ENCODE measurements around the gene NXNL1. TPM values are rescaled to one million over a fixed set of nuclear protein-coding genes. Genes with fewer than 3 reads are reported as not detected.

NXNL1 gene
- total and polyA plus RNA-seq, 2 of the 13 experiments (the other 11 are each of a cell fraction or from before 2014, with no cell fraction given): not detected

GRCh38 chr19:17447704-17448130, 13.0 kb downstream of the NXNL1 start (continued):
- TF ChIP-seq, protein P1, sequence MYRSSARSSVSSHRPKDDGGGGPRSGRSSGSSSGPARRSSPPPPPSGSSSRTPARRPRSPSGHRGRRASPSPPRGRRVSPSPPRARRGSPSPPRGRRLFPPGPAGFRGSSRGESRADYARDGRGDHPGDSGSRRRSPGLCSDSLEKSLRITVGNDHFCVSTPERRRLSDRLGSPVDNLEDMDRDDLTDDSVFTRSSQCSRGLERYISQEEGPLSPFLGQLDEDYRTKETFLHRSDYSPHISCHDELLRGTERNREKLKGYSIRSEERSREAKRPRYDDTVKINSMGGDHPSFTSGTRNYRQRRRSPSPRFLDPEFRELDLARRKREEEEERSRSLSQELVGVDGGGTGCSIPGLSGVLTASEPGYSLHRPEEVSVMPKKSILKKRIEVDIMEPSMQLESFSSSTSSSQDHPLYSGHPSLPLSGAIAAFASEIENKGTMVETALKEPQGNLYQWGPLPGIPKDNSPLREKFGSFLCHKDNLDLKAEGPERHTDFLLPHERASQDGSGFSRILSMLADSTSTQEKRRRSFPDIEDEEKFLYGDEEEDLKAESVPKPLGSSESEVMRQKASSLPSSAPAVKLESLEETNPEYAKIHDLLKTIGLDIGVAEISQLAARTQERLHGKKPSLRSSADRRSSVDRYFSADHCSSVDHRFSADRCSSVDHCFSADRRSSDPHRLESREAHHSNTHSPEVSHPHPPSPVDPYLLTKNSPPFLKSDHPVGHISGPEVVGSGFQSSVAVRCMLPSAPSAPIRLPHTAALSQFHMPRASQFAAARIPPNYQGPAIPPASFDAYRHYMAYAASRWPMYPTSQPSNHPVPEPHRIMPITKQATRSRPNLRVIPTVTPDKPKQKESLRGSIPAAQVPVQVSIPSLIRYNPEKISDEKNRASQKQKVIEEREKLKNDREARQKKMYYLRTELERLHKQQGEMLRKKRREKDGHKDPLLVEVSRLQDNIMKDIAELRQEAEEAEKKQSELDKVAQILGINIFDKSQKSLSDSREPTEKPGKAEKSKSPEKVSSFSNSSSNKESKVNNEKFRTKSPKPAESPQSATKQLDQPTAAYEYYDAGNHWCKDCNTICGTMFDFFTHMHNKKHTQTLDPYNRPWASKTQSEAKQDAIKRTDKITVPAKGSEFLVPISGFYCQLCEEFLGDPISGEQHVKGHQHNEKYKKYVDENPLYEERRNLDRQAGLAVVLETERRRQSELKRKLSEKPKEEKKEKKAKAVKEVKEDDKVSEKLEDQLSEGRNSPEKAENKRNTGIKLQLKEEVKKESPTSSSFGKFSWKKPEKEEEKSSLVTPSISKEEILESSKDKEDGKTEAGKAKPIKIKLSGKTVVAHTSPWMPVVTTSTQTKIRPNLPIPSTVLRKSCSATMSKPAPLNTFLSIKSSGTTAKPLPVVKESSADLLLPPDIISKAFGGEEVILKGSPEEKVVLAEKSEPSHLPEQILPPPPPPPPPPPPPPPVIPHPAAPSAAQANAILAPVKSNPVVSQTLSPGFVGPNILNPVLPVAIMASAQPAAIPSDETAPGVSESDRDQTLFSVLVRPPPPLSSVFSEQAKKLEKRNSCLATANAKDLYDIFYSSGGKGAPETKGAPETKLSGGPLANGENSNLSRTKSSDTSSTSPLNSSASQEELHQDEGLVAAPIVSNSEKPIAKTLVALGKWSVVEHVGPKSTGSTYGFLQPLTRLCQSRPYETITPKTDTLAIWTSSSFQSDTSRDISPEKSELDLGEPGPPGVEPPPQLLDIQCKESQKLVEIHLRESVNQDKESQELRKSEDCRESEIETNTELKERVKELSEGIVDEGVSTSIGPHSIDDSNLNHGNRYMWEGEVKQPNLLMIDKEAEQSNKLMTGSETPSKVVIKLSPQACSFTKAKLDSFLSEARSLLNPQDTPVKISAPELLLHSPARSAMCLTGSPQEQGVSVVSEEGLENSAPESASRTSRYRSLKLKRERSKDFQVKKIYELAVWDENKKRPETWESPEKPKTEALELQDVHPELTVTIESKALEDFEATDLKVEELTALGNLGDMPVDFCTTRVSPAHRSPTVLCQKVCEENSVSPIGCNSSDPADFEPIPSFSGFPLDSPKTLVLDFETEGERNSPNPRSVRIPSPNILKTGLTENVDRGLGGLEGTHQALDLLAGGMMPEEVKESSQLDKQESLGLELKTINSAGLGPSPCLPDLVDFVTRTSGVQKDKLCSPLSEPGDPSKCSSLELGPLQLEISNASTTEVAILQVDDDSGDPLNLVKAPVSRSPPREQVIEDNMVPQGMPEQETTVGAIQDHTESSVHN (CRISPR knock-in tag; IDR thresholded peaks at IDR 0.05): no peak

DNA sequence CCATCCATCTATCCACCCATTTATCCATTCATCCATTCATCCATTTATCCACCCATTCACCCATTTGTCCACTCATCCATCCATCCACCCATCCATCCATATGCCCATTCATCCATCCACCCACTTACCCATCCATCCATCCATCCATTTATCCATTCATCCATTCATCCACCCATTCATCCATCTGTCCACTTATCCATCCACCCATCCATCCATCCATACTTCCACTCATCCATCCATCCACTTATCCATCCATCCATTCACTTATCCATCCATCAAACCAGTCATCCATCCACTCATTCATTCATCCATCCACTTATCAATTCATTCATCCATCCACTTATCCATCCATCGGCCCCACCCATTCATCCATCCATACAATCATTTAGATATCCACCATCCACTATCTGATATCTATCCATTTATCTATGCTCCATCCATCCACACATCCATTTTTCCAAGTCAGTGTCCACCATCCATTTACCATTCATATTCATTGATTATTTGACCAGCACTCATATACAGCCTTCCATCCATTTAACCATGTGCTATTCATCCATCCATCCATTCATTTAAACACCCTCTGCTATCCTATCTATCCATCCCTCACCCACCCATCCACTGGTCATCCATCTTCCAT, 15.1 kb downstream of the NXNL1 start:
- no peak for FAIRE-seq
- ChIA-PET POLR2A (interaction anchor here (0.9 kb wide), 1 partner anchor 25 kb away, joined by 3 read pairs; the partner anchor contains the start of gene MVB12A), CTCF (ENCODE audit: low intra/inter-chr PET ratio, low total read pairs) (no interaction called here)
- in situ Hi-C loops (cut with HindIII; ENCODE audit: extremely low pct_ligation_motif_present, low pct_unique_long_range_greater_than_20kb) (no loop called here), intact Hi-C loops (cut with micrococcal nuclease; ENCODE audit: unreplicated experiment) (no loop called here)
- H3K9ac ChIP-seq (ENCODE audit: insufficient read depth, low read depth, low read length): no peak overlapping the region
- 0 out of 2 replicates have a peak, but pooled peaks cover 7% of the 10 kb centered on the region for H3K4me1 ChIP-seq (ENCODE audit: insufficient read depth, low read length)
- BruUV-seq (replicated peaks): no TSS peak
- no peak overlapping the region for H3K4me3 ChIP-seq (replicated peaks in 1 of 3; ENCODE audit: insufficient read depth in 1 of 3, low read depth in 2 of 3, low read length in 3 of 3)
- no peaks in the 10 kb centered on the region for H3K9me3 ChIP-seq (ENCODE audit: low read length)
- no peaks in the 10 kb centered on the region for H3K79me2 ChIP-seq (ENCODE audit: insufficient read depth, low read length)
- no peaks in the 10 kb centered on the region; a peak in 1 of 5 replicates for H3K27me3 ChIP-seq (ENCODE audit: control insufficient read depth in 1 of 2, insufficient read depth in 2 of 2, low read length in 2 of 2)
- H3K27ac ChIP-seq (ENCODE audit: extremely low read length, insufficient read depth, low read length): no peak overlapping the region
- H3K36me3 ChIP-seq (replicated peaks in 1 of 2; ENCODE audit: control insufficient read depth in 1 of 2, insufficient read depth in 2 of 2, low read length in 2 of 2): no peaks in the 10 kb centered on the region
- ATAC-seq: no peak
- no peak for DNase-seq (ENCODE audit: low spot score)
- H3K4me2 ChIP-seq (ENCODE audit: low read depth, low read length): no peak overlapping the region
- no peaks in the 10 kb centered on the region for H4K20me1 ChIP-seq (ENCODE audit: insufficient read depth, low read length)
- H2AFZ ChIP-seq (ENCODE audit: low read length): no peak overlapping the region
- 12% methylated on average over 1 of the region's 1 CpG for WGBS (ENCODE audit: low lambda C conversion rate)
- TF ChIP-seq, protein P2, sequence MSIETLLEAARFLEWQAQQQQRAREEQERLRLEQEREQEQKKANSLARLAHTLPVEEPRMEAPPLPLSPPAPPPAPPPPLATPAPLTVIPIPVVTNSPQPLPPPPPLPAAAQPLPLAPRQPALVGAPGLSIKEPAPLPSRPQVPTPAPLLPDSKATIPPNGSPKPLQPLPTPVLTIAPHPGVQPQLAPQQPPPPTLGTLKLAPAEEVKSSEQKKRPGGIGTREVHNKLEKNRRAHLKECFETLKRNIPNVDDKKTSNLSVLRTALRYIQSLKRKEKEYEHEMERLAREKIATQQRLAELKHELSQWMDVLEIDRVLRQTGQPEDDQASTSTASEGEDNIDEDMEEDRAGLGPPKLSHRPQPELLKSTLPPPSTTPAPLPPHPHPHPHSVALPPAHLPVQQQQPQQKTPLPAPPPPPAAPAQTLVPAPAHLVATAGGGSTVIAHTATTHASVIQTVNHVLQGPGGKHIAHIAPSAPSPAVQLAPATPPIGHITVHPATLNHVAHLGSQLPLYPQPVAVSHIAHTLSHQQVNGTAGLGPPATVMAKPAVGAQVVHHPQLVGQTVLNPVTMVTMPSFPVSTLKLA (IDR thresholded peaks at IDR 0.05): no peak
- TF ChIP-seq JARID2 (CRISPR knock-in tag; IDR thresholded peaks at IDR 0.05; ENCODE audit: insufficient replicate concordance) (no peak), SP5 (CRISPR knock-in tag; IDR thresholded peaks at IDR 0.05; ENCODE audit: borderline replicate concordance, low read depth) (no peak), MED13 (CRISPR knock-in tag; IDR thresholded peaks at IDR 0.05) (no peak), POLR2AphosphoS2 (IDR thresholded peaks at IDR 0.05; ENCODE audit: low read depth, low read length) (no peak), ZKSCAN5 (CRISPR knock-in tag; IDR thresholded peaks at IDR 0.05) (no peak), ZNF761 (CRISPR knock-in tag; conservative IDR thresholded peaks at IDR 0.05) (no peak), ZSCAN5A (CRISPR knock-in tag; IDR thresholded peaks at IDR 0.05; ENCODE audit: borderline replicate concordance) (no peak), EHMT2 (IDR thresholded peaks at IDR 0.05; ENCODE audit: borderline replicate concordance, low read depth, low read length) (no peak)

Measured in HepG2 (cell line).